Nucleus accumbens (tissue), 56 donors: ENCODE results near the gene CCDC97.
"Not testable (repeated sequence)": the region's sequence is repeated elsewhere in the genome, so short reads cannot be mapped to it uniquely, and the experiment has no call there.

Source experiments
- DNase-seq, 56 donors: peaks; one replicate each; lab custom pipeline; 2025; lab: John Stamatoyannopoulos, UW

Gene CCDC97

GRCh38 chr19:41310033-41310831 lies at the start of gene CCDC97:
Gene CCDC97, plus strand, starts transcription at chr19:41310172. Its CDS starts 139 bp downstream, at chr19:41310311.
- DNase-seq: peak in 54 of 56 donors; percentile 50 to 91 (median 80)

DNA sequence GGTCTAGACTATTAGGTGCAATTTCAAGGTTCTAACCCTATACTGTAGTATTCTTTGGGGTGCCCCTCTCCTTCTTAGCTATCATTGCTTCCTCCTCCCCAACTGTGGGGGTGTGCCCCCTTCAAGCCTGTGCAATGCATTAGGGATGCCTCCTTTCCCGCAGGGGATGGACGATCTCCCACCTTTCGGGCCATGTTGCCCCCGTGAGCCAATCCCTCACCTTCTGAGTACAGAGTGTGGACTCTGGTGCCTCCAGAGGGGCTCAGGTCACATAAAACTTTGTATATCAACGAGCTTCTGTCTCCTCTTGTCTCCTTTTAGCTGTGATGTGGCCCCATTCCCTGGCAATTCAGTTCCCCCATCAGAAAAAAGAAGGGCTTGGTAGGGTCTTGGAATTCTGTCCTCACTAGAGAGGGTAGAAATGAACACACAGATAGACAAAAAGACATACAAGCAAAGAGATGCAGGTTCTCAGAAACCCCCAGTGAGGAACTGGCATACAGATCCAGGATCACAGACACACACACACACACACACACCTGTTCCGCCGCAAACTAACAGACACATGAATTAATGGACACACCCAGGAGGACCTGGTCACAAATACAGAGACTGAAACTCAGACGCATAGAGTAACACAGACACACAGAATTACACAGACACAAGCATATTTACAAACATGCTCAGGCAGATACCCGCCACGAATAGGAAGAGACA lies 48.3 kb upstream of the CCDC97 start:
- DNase-seq: peak in 1 of 56 donors; percentile 26

DNA sequence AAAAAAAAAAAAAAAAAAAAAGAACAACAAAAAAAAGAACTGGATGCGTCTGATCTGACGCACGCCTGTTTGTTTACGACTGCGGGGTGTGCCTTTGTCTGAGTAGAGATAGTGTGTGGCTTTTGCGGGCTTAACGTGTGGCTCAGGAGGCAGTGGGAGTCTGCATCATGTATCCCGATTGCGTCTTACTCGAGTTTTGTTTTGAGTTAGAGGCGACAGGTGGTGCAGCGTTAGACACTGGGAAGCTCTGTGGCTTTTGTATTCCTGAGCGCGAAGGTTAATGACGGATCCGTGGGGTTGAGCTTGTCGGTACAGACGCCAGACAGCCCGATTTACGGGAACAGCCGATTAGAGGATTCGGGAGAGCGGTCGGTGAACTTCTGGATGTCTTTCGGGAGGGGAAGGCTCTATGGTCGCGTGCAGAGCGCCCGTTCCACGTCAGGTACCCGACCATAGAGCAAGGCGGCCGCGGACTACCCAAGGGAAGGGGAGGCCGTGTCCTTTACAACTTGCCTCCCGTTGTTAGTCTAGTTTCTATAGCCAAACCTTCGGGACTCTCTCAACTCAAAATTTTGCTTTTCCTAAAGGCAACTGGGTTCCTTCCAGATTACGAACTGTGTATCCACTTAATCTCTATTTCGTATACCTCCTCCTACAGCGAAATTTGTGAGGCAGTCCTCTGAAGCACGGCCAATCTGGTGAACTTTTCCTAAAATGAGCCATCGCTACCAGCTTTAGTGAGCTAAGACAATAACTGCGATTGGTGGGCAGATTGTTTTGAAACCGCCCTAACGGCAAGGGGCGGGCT lies 46.7 kb upstream of the CCDC97 start:
- DNase-seq: peak in 48 of 56 donors; percentile 29 to 91 (median 72)

DNA sequence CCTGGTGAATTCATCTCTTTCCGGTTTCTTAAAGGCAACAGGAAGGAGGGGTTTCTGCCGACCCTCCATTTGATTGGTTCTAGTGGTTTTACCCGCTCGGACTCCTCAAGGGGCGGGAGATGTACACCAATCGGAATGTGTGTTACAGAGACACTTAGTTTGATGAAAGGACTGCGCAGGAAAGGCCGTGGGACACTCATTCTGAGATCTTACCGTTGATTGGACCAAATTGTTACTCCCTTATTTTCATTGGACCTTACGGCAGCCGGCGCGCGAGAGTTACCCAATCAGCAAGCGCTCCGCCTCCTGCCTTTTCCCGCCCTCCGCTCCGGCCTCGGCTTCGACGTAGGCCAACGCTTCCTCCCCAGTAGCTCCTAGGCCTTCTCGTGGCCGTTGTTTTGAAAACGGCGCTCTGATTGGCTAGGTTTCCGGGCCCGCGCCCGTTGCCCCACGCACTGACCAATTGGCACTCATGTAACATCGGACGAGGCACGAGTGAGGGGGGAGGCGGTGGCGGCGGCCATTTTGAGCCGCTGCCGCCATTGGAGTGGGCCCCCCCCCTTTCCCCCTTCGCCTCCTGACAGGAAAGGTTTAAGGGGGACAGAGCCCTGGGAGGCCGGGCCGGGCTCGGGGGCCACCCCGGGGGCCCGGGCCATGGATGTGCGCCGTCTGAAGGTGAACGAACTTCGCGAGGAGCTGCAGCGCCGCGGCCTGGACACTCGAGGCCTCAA lies 46.0 kb upstream of the CCDC97 start, which contains the start of gene HNRNPUL1:
HNRNPUL1 (plus strand) TSS at position 523 of the 731 bp plus-strand sequence; CDS start at position 655, 132 bp downstream.
- peak; percentile 94 to 100 (median 99) for DNase-seq

GRCh38 chr19:41264581-41265394 lies 45.2 kb upstream of the CCDC97 start:
- DNase-seq: peak in 28 of 56 donors; percentile 3 to 58 (median 38)

DNA sequence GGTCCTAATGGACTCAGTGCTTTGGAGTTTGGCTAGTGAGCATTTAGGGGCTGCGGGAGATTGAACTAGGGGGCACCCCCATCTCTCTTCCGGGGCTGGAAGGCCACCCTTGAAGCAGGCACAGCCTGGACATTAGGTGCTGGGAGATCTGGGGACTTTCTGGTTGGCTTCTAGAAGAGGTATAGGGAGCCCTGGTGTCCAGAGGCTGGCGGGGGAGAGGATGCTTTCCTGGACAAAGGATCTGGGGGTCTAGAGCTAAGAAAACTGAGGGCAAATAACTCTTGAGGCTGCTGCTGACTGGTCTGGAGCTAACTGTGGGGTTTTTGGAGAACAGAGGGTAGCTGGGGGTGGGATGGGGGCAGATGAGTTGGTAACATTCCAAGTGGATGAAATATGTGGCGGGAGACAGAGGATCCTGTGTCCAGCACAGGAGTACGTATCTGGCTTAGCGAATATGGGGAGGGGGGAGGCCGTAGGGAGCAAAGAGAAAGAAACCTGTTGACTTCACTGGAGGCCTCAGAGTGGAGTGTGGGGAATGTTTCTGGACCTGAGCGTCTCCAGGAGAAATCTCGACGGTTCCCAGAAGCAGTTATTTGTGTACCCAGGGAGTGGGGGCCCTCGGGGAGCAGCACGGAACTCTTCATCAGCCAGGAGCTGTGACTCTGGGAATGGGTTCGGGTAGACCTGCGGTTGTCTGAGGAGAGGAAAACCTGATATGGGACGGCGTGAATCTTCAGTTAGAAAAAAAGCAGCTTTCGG lies 44.4 kb upstream of the CCDC97 start:
- DNase-seq: peak in 4 of 56 donors; percentile 1 to 13 (median 4)

DNA sequence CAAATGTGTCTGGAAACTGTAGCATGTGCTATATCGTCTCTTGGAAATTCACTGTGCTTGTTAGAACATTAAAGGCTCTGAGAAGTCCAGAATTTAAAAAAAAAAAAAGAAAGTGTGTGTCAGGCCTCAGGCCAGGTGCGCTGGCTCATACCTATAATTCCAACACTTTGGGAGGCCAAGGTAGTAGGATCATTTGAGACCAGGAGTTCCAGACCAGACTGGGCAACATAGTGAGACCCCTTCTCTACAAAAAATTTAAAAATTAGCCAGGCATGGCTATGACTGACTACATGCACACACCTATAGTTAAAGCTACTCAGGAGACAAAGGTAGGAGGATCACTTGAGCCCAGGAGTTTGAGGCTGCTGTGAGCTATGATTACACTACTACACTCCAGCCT lies 40.9 kb upstream of the CCDC97 start:
- DNase-seq: no peak

- no peak for DNase-seq
Measured at GRCh38 chr19:41269571-41269970, 40.4 kb upstream of the CCDC97 start.

GRCh38 chr19:41273076-41273475 lies 36.9 kb upstream of the CCDC97 start:
- DNase-seq: no peak

- no peak for DNase-seq
Measured at GRCh38 chr19:41274802-41275201, 35.2 kb upstream of the CCDC97 start.

DNA sequence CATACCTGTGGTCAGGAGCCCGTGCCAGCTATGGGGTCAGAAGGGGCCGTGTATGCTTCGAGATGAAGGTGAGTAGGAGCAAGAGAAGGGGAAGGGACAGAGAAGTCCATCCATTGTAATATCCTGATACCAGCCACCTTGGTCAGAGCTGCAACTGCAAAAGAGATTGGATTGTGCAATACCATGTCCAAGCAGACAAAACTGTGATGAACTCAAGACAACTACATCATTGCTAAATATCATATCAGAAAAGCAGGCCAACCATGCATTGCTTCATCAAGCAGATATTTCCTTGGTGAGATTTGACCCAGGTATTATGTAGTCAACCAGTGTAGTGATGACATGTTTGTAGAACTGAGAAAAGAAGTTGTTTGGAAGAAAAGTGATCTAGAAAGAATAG lies 33.7 kb upstream of the CCDC97 start:
- no peak for DNase-seq

DNA sequence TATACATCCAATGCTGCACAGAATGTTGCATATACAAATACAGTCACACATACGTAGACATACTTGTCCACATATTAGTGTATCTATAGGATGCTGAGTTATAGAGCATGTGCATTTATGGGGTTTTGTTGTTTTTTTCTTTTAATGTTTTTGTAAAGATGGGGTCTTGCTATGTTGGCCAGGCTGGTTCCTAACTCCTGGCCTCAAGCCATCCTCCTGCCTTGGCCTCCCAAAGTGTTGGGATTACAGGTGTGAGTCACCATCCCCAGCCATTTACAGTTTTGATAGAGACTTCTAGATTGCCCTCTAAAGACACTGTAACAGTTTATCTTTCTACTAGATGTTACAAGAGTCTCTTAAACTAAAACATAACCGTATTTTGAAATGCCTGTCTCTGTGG lies 31.5 kb upstream of the CCDC97 start:
- no peak for DNase-seq

GRCh38 chr19:41288673-41289530 lies 21.1 kb upstream of the CCDC97 start:
- no peak for DNase-seq

DNA sequence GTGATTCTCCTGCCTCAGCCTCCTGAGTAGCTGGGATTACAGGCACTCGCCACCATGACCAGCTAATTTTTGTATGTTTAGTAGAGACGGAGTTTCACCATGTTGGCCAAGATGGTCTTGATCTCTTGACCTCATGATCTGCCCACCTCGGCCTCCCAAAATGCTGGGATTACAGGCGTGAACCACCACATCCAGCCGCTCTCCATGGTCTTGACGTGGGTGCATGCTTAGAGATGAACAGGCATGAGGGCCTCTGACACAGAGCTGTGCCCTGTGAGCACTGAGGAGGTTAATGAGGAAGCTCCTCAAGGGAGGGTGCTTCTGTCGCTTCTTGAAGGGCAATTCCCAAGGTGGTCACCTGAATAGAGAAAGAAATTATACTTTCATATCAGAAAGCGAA lies 20.2 kb upstream of the CCDC97 start:
- not testable (repeated sequence) for DNase-seq

GRCh38 chr19:41294393-41294792 lies 15.6 kb upstream of the CCDC97 start:
- DNase-seq: no peak

DNA sequence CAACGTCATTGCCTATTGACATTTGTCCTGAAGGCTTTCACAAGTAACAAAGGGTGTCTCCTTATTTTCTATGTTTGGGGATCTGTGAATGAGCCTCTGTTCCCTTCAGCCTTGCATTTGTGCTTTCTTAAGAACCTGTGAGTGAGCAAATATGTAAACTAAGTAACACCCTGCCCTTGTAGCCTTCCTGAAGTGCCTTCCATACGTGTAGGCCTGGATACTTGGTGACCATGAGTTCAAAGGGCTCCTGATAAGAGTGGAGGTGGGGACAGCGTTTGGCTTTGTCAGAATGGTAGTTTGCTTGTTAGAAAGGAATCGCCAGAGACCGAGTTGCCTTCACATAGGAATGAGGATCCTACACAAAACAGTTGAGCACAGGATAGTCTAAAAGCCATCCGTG lies 14.5 kb upstream of the CCDC97 start:
- no peak for DNase-seq

DNA sequence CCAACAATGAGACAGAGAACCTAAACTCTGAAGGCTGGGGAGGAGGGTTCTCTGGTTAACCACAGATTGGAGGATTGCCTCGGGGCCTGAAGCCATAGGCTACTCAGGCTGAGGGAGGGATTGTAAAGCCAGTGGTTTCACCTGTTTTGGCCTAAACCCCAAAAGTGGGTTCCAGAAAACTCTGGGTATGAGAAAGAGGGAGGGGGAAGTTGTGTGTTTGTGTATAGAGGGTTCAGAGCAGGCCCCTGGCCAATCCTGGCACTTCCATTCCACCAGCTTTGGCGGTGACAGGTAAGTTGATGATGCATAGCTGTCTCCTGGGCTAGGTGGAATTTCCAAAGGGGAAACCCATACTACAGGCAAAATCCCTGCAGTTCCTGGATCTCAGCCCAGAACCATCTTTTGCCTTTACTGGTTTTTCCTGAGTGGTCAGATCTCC lies 13.5 kb upstream of the CCDC97 start:
- no peak for DNase-seq
